Measurements from ENCODE around the gene GCM1. TPM values are rescaled to one million over a fixed set of nuclear protein-coding genes. Genes with fewer than 3 reads are reported as not detected.

GCM1 gene
- total and polyA plus RNA-seq, 9 of the 15 experiments (the other 6 are each of a cell fraction or from before 2014, with no cell fraction given), result not detected

Small RNA genes within 50 kb of the gene (small RNA-seq; reads per million reads assigned to genes)
- not detected for gene RN7SL244P
- gene RNU6-464P, result not detected

Other genes with a start within 250 kb of the GCM1 start
- gene GSTA3, start 239.1 kb downstream of the GCM1 start, total RNA-seq (2014; rRNA removed), result not detected in 2 replicates
- not detected in 2 replicates for gene GSTA3, start 239.1 kb downstream of the GCM1 start, total RNA-seq (2014; rRNA removed; fragmentation: Illumina TruSeq; extraction: Trizol)
- gene GSTA3, start 239.1 kb downstream of the GCM1 start, total RNA-seq (2015; rRNA removed; fragmentation: Illumina TruSeq; extraction: Trizol), result not detected in 2 replicates
- gene GSTA3, start 239.1 kb downstream of the GCM1 start, total RNA-seq (2021), result not detected in 2 replicates
- not detected in 2 replicates for gene GSTA3, start 239.1 kb downstream of the GCM1 start, polyA plus RNA-seq (2011; rRNA removed)
- gene GSTA3, start 239.1 kb downstream of the GCM1 start, polyA plus RNA-seq (2014; fragmentation: Illumina TruSeq; extraction: Trizol), result not detected in 2 replicates
- gene GSTA3, start 239.1 kb downstream of the GCM1 start, polyA plus RNA-seq (2014; fragmentation: Nextera tagmentation; extraction: Ambion mirVana), result not detected
- not detected in 2 replicates for gene GSTA3, start 239.1 kb downstream of the GCM1 start, polyA plus RNA-seq (2014; rRNA removed)
- 1.3 and 1.5 TPM in 2 replicates for gene GSTA4, start 153.6 kb downstream of the GCM1 start, total RNA-seq (2014; rRNA removed)
- gene GSTA4, start 153.6 kb downstream of the GCM1 start, total RNA-seq (2014; rRNA removed; fragmentation: Illumina TruSeq; extraction: Trizol), result 1.7 and 2.0 TPM in 2 replicates
- gene GSTA4, start 153.6 kb downstream of the GCM1 start, total RNA-seq (2015; rRNA removed; fragmentation: Illumina TruSeq; extraction: Trizol), result 0.98 and 1.7 TPM in 2 replicates
- gene GSTA4, start 153.6 kb downstream of the GCM1 start, total RNA-seq (2021), result 0.89 and 1.4 TPM in 2 replicates
- gene GSTA4, start 153.6 kb downstream of the GCM1 start, polyA plus RNA-seq (2011; rRNA removed), result 3.1 and 3.4 TPM in 2 replicates
- 2.4 and 2.8 TPM in 2 replicates for gene GSTA4, start 153.6 kb downstream of the GCM1 start, polyA plus RNA-seq (2014; fragmentation: Illumina TruSeq; extraction: Trizol)
- gene GSTA4, start 153.6 kb downstream of the GCM1 start, polyA plus RNA-seq (2014; fragmentation: Nextera tagmentation; extraction: Ambion mirVana), result 1 to 10 TPM; 2.6 to 4.0 TPM
- gene GSTA4, start 153.6 kb downstream of the GCM1 start, polyA plus RNA-seq (2014; rRNA removed), result 2.0 and 2.6 TPM in 2 replicates
- gene CILK1, start 87.0 kb downstream of the GCM1 start, total RNA-seq (2014; rRNA removed), result 2.0 and 2.9 TPM in 2 replicates
- 4.9 and 5.0 TPM in 2 replicates for gene CILK1, start 87.0 kb downstream of the GCM1 start, total RNA-seq (2014; rRNA removed; fragmentation: Illumina TruSeq; extraction: Trizol)
- 4.3 TPM in 2 replicates for gene CILK1, start 87.0 kb downstream of the GCM1 start, total RNA-seq (2015; rRNA removed; fragmentation: Illumina TruSeq; extraction: Trizol)
- 4.4 and 4.5 TPM in 2 replicates for gene CILK1, start 87.0 kb downstream of the GCM1 start, total RNA-seq (2021)
- 4.3 and 4.4 TPM in 2 replicates for gene CILK1, start 87.0 kb downstream of the GCM1 start, polyA plus RNA-seq (2011; rRNA removed)
- gene CILK1, start 87.0 kb downstream of the GCM1 start, polyA plus RNA-seq (2014; fragmentation: Illumina TruSeq; extraction: Trizol), result 4.5 and 5.0 TPM in 2 replicates
- gene CILK1, start 87.0 kb downstream of the GCM1 start, polyA plus RNA-seq (2014; fragmentation: Nextera tagmentation; extraction: Ambion mirVana), result 1 to 10 TPM; 1.4 to 1.6 TPM
- gene CILK1, start 87.0 kb downstream of the GCM1 start, polyA plus RNA-seq (2014; rRNA removed), result 3.5 and 4.1 TPM in 2 replicates
- 27.6 and 44.5 TPM in 2 replicates for gene FBXO9, start 83.4 kb downstream of the GCM1 start, total RNA-seq (2014; rRNA removed)
- gene FBXO9, start 83.4 kb downstream of the GCM1 start, total RNA-seq (2014; rRNA removed; fragmentation: Illumina TruSeq; extraction: Trizol), result 52.5 and 61.7 TPM in 2 replicates
- 49.6 and 52.6 TPM in 2 replicates for gene FBXO9, start 83.4 kb downstream of the GCM1 start, total RNA-seq (2015; rRNA removed; fragmentation: Illumina TruSeq; extraction: Trizol)
- gene FBXO9, start 83.4 kb downstream of the GCM1 start, total RNA-seq (2021), result 79.9 and 85.3 TPM in 2 replicates
- gene FBXO9, start 83.4 kb downstream of the GCM1 start, polyA plus RNA-seq (2011; rRNA removed), result 80.2 and 80.9 TPM in 2 replicates
- gene FBXO9, start 83.4 kb downstream of the GCM1 start, polyA plus RNA-seq (2014; fragmentation: Illumina TruSeq; extraction: Trizol), result 53.6 and 61.7 TPM in 2 replicates
- gene FBXO9, start 83.4 kb downstream of the GCM1 start, polyA plus RNA-seq (2014; fragmentation: Nextera tagmentation; extraction: Ambion mirVana), result 10 to 100 TPM; 10.1 to 12.6 TPM
- gene FBXO9, start 83.4 kb downstream of the GCM1 start, polyA plus RNA-seq (2014; rRNA removed), result 48.3 and 51.4 TPM in 2 replicates
- gene ELOVL5, start 200.1 kb upstream of the GCM1 start, total RNA-seq (2014; rRNA removed), result 70.6 and 80.6 TPM in 2 replicates
- gene ELOVL5, start 200.1 kb upstream of the GCM1 start, total RNA-seq (2014; rRNA removed; fragmentation: Illumina TruSeq; extraction: Trizol), result 131 and 151 TPM in 2 replicates
- 122 and 132 TPM in 2 replicates for gene ELOVL5, start 200.1 kb upstream of the GCM1 start, total RNA-seq (2015; rRNA removed; fragmentation: Illumina TruSeq; extraction: Trizol)
- gene ELOVL5, start 200.1 kb upstream of the GCM1 start, total RNA-seq (2021), result 134 and 151 TPM in 2 replicates
- gene ELOVL5, start 200.1 kb upstream of the GCM1 start, polyA plus RNA-seq (2011; rRNA removed), result 245 TPM in 2 replicates
- gene ELOVL5, start 200.1 kb upstream of the GCM1 start, polyA plus RNA-seq (2014; fragmentation: Illumina TruSeq; extraction: Trizol), result 150 and 172 TPM in 2 replicates
- 100 to 1,000 TPM; 124 to 148 TPM for gene ELOVL5, start 200.1 kb upstream of the GCM1 start, polyA plus RNA-seq (2014; fragmentation: Nextera tagmentation; extraction: Ambion mirVana)
- 107 and 109 TPM in 2 replicates for gene ELOVL5, start 200.1 kb upstream of the GCM1 start, polyA plus RNA-seq (2014; rRNA removed)